Measurements from ENCODE around the gene TTC7B. TPM values are rescaled to one million over a fixed set of nuclear protein-coding genes. Genes with fewer than 3 reads are reported as not detected.

TTC7B gene
- total RNA-seq, 1 donor, result 24.9 TPM

GRCh38 chr14:90513161-90514014, 302.8 kb downstream of the TTC7B start:
- TF ChIP-seq, protein P1, sequence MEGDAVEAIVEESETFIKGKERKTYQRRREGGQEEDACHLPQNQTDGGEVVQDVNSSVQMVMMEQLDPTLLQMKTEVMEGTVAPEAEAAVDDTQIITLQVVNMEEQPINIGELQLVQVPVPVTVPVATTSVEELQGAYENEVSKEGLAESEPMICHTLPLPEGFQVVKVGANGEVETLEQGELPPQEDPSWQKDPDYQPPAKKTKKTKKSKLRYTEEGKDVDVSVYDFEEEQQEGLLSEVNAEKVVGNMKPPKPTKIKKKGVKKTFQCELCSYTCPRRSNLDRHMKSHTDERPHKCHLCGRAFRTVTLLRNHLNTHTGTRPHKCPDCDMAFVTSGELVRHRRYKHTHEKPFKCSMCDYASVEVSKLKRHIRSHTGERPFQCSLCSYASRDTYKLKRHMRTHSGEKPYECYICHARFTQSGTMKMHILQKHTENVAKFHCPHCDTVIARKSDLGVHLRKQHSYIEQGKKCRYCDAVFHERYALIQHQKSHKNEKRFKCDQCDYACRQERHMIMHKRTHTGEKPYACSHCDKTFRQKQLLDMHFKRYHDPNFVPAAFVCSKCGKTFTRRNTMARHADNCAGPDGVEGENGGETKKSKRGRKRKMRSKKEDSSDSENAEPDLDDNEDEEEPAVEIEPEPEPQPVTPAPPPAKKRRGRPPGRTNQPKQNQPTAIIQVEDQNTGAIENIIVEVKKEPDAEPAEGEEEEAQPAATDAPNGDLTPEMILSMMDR (IDR thresholded peaks at IDR 0.05; ENCODE audit: insufficient read depth, low read length), result no peak
- DNase-seq (ENCODE audit: low read depth), result peak; percentile 22
- H3K4me3 ChIP-seq (ENCODE audit: low read depth, low read length), result no peak overlapping the region

DNA sequence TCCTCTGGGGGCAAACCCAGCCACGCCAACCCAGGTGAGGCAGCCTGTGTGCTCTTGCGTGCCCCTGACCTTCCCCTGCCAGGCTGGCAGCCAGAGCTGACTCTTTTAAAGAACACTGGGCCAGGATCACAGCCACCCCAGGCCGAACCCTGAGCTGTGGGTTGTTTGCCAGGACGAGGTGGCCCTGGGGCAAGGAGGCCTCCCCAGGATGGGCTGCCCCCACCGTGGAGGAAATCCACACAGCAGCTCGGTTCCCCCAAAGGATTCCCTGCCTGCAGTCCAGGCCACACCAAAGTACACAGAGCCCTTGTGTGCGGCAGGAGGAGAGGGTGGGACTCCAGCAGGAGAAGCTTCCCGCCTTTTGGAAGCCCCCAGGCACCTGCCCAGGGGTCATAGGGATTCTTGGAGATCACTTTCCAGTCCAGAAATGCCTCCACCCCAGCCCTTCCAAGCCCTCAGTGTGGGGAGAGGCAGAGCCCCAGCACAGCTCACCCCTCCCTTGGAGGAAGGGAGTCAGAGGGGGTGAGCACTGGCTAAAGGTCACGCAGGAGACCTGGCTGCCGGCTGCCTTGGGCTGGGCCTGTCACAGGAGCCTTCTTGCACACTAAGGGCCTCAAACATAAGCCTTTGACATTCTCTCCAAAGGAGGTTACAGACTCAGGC, 303.8 kb downstream of the TTC7B start:
- no peak for DNase-seq (ENCODE audit: low read depth)
- no peak overlapping the region for H3K4me3 ChIP-seq (ENCODE audit: low read depth, low read length)

GRCh38 chr14:90511795-90512328, 304.4 kb downstream of the TTC7B start:
- TF ChIP-seq, protein P1 (IDR thresholded peaks at IDR 0.05; ENCODE audit: insufficient read depth, low read length), result no peak
- H3K4me3 ChIP-seq (ENCODE audit: low read depth, low read length), result no peak overlapping the region
- DNase-seq (ENCODE audit: low read depth), result no peak

More for the DNA sequence above, 303.8 kb downstream of the TTC7B start:
- TF ChIP-seq, protein P1 (IDR thresholded peaks at IDR 0.05; ENCODE audit: insufficient read depth, low read length), result no peak

DNA sequence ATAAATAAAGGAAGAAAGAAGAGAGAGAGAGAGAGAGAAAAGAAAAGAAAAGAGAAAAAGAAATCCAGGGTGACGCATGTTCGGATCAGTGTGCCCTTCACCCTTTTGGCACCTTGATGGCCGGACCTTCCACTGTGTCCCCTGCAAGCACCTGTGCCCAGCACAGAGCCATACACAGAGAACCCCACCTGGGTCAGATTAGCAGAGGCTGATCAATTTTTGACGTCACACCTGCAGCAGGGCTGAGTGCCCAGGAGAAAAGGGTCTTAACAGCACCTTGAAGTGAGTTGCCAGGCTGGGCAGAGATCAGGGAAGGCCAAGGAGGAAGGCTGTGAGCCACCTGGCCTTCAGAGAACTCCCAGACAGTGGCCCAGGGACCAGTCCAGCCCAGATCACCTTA, 305.0 kb downstream of the TTC7B start:
- TF ChIP-seq, protein P1 (IDR thresholded peaks at IDR 0.05; ENCODE audit: insufficient read depth, low read length), result no peak
- no peak overlapping the region for H3K4me3 ChIP-seq (ENCODE audit: low read depth, low read length)
- DNase-seq (ENCODE audit: low read depth), result no peak

DNA sequence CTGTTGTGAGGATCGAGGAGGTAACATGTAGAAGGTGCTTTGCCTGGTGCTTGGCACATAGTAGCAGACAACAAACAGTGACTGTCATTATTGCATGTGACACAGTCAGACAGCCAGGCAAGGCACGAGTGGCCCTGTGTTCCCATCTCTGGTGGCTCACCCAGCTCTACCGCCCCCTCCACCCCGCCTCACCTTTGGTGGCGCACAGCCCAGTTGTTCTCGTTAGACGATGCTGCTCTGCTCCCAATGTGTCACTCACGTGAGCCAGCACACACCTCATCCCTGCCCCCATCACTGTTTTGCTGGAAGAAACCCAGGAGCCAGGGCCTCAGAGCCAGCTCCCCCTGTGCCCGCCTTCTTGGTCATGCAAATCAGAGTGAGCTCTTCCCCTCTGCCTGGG, 306.1 kb downstream of the TTC7B start:
- DNase-seq (ENCODE audit: low read depth), result no peak
- TF ChIP-seq, protein P1 (IDR thresholded peaks at IDR 0.05; ENCODE audit: insufficient read depth, low read length), result no peak

GRCh38 chr14:90509403-90509802, 306.8 kb downstream of the TTC7B start:
- no peak for DNase-seq (ENCODE audit: low read depth)
- TF ChIP-seq, protein P1 (IDR thresholded peaks at IDR 0.05; ENCODE audit: insufficient read depth, low read length), result no peak
- no peak overlapping the region for H3K4me3 ChIP-seq (ENCODE audit: low read depth, low read length)

More for the DNA sequence above, 306.1 kb downstream of the TTC7B start:
- H3K4me3 ChIP-seq (ENCODE audit: low read depth, low read length), result no peak overlapping the region
